HepG2 (cell line): ENCODE results near the gene MMP7. TPM values are rescaled to one million over a fixed set of nuclear protein-coding genes. Genes with fewer than 3 reads are reported as not detected.

Experiments used
- AHDC1 ChIP-seq: sonication (generic); formaldehyde crosslinking; IDR thresholded peaks from 2 replicates; pipeline ENCODE4 v1.5.1; 2020; ENCODE audit warnings: mild to moderate bottlenecking, missing genetic modification reagents, borderline replicate concordance
- ATF2 ChIP-seq: sonication (generic); formaldehyde crosslinking; IDR thresholded peaks from 2 replicates; pipeline ENCODE4 v1.4.0; 2020; ENCODE audit warnings: missing genetic modification reagents
- DNMT1 ChIP-seq: sonication (generic); formaldehyde crosslinking; IDR thresholded peaks from 2 replicates; pipeline ENCODE4 v1.5.1; 2020; ENCODE audit warnings: mild to moderate bottlenecking, missing genetic modification reagents
- MIER2 ChIP-seq: IDR thresholded peaks from 2 replicates; pipeline ENCODE4 v1.6.1; 2016; ENCODE audit warnings: missing biosample characterization, missing genetic modification reagents
- SMAD3 ChIP-seq: sonication (generic); formaldehyde crosslinking; IDR thresholded peaks from 2 replicates; pipeline ENCODE4 v1.4.0; 2020; ENCODE audit warnings: missing genetic modification reagents
- ZNF138 ChIP-seq: sonication (generic); formaldehyde crosslinking; IDR thresholded peaks from 2 replicates; pipeline ENCODE4 v1.5.0; 2020; ENCODE audit warnings: mild to moderate bottlenecking, low read depth, missing genetic modification reagents
- ZNF234 ChIP-seq: sonication (generic); formaldehyde crosslinking; conservative IDR thresholded peaks from 2 replicates; pipeline ENCODE4 v1.5.1; 2020; ENCODE audit warnings: mild to moderate bottlenecking, missing genetic modification reagents
- ZNF543 ChIP-seq: sonication (generic); formaldehyde crosslinking; IDR thresholded peaks from 2 replicates; pipeline ENCODE4 v1.4.0; 2020; ENCODE audit warnings: mild to moderate bottlenecking, missing genetic modification reagents
- ZNF616 ChIP-seq: sonication (generic); formaldehyde crosslinking; IDR thresholded peaks from 2 replicates; pipeline ENCODE4 v1.5.0; 2020; ENCODE audit warnings: low read depth, mild to moderate bottlenecking, missing genetic modification reagents
- ZNF646 ChIP-seq: sonication (generic); formaldehyde crosslinking; IDR thresholded peaks from 2 replicates; pipeline ENCODE4 v1.9.0; 2021; ENCODE audit warnings: mild to moderate bottlenecking, missing genetic modification reagents
- ZNF710 ChIP-seq: sonication (generic); formaldehyde crosslinking; IDR thresholded peaks from 2 replicates; pipeline ENCODE4 v1.5.0; 2020; ENCODE audit warnings: mild to moderate bottlenecking, missing genetic modification reagents, borderline replicate concordance
- polyA plus RNA-seq, 8 experiments: library from polyadenylated mRNA; depleted of rRNA in 3 of 8; stranded (reverse) in 7 of 8; unstranded in 1 of 8; fragments of >200 nt; fragmentation: Illumina TruSeq in 4 of 8; extraction: Trizol in 4 of 8; gene quantifications; 2 replicates each; pipeline versions ENCODE4 v1.2.1 to v1.2.3, GENCODE V29; 2011 to 2016; ENCODE audit warnings: low read depth in 4 of 8, missing spikeins in 1 of 8, mixed read lengths in 1 of 8; ENCODE audit not compliant: insufficient read depth in 1 of 8
- total RNA-seq, 5 experiments: library from RNA; depleted of rRNA; stranded (reverse); fragments of >200 nt; fragmentation: Illumina TruSeq; extraction: Trizol; gene quantifications; 2 replicates each; pipeline ENCODE4 v1.2.3, GENCODE V29; 2016; ENCODE audit warnings: low read depth in 1 of 5
- TF ChIP-seq, protein P1 (sequence below): sonication (generic); formaldehyde crosslinking; conservative IDR thresholded peaks from 2 replicates; pipeline ENCODE4 v1.5.0; 2020; ENCODE audit warnings: missing genetic modification reagents

The MMP7 gene
- total and polyA plus RNA-seq, 2 of the 13 experiments (the other 11 are each of a cell fraction or from before 2014, with no cell fraction given), result 0.17 TPM; not detected in 1

DNA sequence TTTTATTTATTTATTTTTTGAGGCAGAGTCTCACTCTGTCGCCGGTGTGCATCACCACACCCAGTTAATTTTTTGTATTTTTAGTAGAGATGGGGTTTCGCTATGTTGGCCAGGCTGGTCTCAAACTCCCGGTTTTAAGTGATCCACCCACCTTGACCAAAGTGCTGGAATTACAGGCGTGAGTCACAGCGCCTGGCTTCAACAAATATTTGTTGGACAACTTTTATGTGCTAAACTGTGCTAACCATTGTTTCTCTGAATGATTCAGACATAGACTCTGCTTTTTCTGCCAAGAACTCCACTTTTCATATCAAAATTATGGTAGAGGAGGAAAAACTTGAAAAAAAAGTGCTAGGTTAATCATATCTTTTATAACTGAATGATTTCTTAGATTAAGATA lies 36.3 kb downstream of the MMP7 start (continued):
- peak; percentile 89 for TF ChIP-seq AHDC1
- no peak for TF ChIP-seq MIER2 (CRISPR knock-in tag)
- TF ChIP-seq SMAD3 (CRISPR knock-in tag), result peak; percentile 49; the same call in 1 of the 2 replicates
- no peak for TF ChIP-seq DNMT1 (CRISPR knock-in tag)
- TF ChIP-seq ZNF616 (CRISPR knock-in tag), result no peak
- no peak; the same call in 1 of the 2 replicates for TF ChIP-seq ZNF646 (CRISPR knock-in tag)
- no peak for TF ChIP-seq ZNF234
- TF ChIP-seq ZNF710 (CRISPR knock-in tag), result no peak
- TF ChIP-seq ZNF543, result peak; percentile 41; the same call in 1 of the 2 replicates
- TF ChIP-seq, protein P1, sequence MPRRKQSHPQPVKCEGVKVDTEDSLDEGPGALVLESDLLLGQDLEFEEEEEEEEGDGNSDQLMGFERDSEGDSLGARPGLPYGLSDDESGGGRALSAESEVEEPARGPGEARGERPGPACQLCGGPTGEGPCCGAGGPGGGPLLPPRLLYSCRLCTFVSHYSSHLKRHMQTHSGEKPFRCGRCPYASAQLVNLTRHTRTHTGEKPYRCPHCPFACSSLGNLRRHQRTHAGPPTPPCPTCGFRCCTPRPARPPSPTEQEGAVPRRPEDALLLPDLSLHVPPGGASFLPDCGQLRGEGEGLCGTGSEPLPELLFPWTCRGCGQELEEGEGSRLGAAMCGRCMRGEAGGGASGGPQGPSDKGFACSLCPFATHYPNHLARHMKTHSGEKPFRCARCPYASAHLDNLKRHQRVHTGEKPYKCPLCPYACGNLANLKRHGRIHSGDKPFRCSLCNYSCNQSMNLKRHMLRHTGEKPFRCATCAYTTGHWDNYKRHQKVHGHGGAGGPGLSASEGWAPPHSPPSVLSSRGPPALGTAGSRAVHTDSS (CRISPR knock-in tag), result no peak
- no peak for TF ChIP-seq ZNF138 (CRISPR knock-in tag)
- peak; percentile 67 for TF ChIP-seq ATF2 (CRISPR knock-in tag)
